Measurements from ENCODE around the gene TRIM72.
"Not testable (repeated sequence)": the region's sequence is repeated elsewhere in the genome, so short reads cannot be mapped to it uniquely, and the experiment has no call there.

Gene TRIM72

DNA sequence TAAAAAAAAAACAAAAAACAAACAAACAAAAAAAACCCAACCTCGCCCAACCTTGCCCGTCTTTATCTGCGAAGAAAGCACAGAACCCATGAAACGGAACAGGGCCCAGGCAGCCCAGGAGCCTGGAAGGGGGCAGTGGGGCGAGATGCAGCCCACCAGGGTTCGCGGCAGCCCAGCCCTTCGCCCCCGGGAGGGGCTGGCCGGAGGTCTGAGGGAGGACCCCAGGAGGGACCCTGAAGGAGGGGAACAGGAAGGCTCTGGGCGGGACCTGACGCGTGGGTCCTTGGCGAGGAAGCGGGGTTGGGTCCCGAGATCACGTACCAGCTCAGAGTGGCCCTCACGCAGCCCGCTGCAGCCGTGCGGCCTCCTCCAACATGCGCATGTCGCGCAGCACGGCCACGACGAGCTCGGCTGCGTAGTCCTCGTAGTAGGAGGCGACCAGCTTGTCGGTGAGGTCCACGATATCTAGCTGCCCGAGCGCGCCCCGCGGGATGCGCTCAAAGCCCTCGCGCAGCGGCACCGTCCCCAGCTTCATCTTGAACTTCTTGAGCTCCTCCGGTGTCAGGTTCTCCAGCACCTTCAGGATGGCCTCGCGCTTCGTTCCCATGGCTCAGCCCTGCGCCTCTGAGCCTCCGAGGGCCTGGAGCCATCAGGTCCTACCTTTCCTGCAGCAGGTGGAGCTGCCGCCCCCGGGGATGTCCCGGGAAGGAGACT is 2.7 kb downstream of the TRIM72 start, which contains the start of gene PYDC1:
Gene PYDC1 (minus strand): TSS at position 714 of the 714 bp plus-strand sequence. CDS start 107 bp downstream, at position 607.
- DNase-seq, result no peak

DNA sequence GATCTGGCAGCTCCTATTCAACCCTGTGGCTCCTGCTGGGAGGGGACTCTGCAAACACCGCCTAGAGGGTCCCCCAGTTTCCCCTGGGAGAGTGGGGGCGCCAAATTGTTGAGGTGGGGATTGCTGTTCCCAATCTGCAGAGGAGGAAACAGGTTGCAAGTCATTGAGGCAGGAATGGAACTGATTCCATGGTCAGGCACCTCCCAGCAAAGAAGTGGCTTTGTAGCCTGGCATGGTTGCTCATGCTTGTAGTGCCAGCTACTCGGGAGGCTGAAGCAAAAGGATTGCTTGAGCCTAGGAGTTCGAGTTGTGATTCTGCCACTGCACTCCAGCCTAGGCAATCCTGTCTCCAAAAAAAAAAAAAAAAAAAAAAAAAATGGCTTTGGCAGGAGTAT is 3.2 kb downstream of the TRIM72 start:
- DNase-seq, result no peak

DNA sequence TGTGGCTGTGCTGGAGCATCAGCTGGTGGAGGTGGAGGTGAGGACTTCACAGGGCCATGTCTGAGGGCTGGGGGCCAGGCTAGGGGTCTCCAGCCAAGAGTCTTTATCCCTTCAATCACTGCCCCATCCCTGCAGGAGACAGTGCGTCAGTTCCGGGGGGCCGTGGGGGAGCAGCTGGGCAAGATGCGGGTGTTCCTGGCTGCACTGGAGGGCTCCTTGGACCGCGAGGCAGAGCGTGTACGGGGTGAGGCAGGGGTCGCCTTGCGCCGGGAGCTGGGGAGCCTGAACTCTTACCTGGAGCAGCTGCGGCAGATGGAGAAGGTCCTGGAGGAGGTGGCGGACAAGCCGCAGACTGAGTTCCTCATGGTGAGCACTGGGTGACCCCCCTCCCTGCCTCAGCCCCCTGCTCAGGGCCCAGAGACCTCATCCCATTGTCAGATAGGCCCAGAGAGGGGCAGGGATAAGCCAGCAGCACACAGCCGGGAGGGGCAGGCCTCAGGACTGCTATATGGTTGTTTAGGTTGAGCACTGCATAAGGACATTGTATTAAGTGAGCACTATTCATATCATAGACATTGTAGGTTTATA is 5.3 kb downstream of the TRIM72 start:
- DNase-seq, result no peak

DNA sequence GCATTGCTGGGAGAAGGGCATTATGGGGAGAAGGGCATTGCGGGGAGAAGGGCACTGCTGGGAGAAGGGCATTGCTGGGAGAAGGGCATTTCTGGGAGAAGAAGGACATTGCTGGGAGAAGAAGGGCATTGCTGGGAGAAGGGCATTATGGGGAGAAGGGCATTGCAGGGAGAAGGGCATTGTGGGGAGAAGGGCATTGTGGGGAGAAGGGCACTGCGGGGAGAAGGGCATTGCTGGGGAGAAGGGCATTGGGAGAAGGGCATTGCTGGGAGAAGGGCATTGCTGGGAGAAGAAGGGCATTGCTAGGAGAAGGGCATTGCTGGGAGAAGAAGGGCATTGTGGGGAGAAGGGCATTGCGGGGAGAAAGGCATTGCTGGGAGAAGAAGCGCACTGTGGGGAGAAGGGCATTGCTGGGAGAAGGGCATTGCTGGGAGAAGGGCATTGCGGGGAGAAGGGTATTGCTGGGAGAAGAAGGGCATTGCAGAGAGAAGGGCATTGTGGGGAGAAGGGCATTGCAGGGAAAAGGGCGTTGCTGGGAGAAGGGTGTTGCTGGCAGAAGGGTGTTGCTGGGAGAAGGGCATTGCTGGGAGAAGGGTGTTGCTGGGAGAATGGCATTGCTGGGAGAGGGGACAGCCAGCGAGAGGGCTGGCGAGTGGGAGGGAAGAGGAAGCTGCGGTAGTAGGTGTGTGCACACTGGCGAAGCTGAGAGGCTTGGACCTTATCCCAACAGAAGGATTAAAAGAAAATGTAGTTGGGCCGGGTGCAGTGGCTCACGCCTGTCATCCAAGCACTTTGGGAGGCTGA is 7.6 kb downstream of the TRIM72 start:
- DNase-seq, result no peak

DNA sequence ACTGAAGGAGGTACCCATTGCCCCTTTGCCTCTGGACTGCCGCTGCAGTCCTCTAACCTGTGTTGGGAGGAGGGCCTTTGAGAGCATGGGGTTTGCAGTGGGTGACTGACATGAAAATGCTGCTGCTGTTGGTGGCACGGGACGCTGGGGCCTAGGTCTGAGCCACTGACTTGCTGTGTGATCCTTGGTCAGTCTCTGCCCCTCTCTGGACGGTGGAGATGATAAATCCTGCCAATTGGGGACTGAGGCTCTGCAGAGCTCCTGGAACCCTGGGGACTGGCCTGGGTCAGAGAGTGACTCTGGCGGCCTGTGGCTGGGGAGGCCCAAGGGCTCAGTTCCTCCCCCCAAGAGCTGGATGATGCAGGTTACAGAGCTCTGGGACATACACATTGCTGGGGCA is 9.1 kb downstream of the TRIM72 start:
- DNase-seq, result no peak

DNA sequence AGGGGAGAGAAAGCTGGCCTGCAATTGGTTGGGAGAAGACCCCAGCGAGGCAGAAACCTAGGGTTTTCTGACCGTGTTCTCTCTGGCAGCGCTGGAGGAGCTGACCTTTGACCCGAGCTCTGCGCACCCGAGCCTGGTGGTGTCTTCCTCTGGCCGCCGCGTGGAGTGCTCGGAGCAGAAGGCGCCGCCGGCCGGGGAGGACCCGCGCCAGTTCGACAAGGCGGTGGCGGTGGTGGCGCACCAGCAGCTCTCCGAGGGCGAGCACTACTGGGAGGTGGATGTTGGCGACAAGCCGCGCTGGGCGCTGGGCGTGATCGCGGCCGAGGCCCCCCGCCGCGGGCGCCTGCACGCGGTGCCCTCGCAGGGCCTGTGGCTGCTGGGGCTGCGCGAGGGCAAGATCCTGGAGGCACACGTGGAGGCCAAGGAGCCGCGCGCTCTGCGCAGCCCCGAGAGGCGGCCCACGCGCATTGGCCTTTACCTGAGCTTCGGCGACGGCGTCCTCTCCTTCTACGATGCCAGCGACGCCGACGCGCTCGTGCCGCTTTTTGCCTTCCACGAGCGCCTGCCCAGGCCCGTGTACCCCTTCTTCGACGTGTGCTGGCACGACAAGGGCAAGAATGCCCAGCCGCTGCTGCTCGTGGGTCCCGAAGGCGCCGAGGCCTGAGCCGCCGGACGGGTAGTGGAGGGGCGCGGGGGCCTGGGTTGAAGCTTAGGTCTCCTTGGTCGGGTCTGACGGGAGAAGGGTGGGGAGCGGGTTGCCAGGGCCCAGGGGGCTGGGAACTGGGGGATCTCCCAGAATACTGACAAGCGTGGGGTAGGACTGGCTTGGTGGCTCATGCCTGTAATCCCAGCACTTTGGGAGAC is 10.4 kb downstream of the TRIM72 start:
- no peak for DNase-seq

DNA sequence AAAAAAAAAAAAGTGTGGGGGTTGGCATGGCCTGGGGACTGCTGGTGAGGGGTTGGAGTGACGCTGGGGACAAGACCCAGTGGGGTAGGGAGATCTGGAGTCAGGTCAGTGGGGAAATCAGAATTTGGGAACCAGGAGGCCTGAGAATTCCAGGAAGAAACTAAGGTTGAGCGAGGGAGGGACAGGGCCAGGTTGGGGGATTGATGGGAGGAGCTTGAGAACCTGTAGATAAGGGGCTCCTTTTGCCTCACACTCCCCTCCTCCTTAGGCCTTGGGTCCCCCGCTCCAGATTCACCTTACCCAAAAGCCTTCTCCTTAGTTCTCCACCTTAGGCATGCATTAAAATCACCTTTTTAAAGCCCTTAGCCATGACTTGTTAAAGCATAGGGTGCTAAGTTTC is 11.3 kb downstream of the TRIM72 start:
- DNase-seq, result no peak

DNA sequence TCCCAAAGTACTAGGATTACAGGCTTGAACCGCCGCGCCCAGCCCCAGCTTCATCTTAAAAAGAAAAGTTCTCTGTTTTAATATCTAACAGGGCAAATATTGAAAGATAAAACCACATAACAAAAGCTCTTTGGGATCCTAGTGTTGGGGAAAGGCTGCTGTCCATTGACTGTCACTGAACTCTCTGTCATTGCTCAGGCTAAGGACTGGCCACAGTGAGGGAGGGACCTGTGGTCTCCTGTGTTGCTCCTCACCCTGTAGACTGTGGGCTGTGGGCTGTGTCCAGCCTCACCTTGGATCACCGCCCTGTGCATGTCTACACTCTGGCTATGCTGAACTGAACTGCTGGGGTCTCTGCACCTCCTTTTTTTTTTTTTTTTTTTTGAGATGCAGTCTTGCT is 14.3 kb downstream of the TRIM72 start:
- DNase-seq, result no peak

DNA sequence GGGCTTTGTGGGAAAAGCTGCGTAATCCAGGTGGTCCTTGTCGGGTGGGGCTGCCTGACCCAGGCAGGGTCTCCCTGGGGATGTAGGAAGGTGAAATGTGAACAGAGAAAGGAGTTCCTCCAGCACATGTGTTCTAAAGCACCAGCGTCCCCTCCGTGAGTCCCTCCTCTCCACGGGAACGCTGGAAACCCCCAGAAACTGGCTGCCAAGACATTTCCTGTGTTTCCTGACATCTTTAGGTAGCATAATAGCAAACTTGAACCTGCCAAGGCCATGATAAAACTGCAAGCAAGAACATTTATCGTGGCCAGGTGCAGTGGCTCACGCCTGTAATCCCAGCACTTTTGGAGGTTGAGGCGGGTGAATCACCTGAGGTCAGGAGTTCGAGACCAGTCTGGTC is 15.6 kb downstream of the TRIM72 start:
- no peak for DNase-seq

DNA sequence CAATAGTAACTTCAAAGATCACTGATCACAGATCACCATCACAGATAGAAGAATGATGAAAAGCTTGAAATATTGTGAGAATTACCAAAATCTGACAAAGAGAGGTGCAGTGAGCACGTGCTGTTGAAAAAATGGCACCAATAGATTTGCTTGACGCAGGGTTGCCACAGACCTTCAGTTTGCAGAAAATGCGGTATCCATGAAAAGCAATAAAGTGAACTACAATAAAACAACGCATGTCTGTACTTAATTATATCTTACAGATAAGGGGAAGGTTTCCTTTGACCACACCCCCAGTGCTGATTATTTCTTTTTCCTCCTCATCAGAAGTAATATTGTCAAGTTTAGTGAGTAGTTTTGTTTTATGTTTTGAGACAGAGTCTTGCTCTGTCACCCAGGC is 24.1 kb downstream of the TRIM72 start:
- no peak for DNase-seq

DNA sequence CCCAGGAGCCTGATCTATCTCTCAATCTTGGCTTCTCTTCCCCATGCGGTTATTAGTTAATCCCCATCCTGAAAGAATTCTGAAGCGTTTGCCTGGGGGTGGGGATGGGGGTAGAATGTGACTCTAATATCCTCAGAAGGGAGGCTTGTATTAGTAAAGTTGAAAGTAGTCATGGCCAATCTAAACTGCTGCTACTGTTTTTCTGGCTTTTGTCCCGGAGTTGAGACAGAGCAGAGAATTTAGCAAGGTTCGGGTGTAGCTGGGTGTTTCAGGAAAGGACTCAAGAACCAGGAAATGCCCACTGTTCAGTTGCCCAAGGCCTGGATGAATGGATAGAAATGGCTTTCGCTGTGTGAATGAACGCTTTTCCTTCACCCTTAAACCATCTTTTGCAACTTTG is 28.3 kb downstream of the TRIM72 start:
- DNase-seq, result no peak

DNA sequence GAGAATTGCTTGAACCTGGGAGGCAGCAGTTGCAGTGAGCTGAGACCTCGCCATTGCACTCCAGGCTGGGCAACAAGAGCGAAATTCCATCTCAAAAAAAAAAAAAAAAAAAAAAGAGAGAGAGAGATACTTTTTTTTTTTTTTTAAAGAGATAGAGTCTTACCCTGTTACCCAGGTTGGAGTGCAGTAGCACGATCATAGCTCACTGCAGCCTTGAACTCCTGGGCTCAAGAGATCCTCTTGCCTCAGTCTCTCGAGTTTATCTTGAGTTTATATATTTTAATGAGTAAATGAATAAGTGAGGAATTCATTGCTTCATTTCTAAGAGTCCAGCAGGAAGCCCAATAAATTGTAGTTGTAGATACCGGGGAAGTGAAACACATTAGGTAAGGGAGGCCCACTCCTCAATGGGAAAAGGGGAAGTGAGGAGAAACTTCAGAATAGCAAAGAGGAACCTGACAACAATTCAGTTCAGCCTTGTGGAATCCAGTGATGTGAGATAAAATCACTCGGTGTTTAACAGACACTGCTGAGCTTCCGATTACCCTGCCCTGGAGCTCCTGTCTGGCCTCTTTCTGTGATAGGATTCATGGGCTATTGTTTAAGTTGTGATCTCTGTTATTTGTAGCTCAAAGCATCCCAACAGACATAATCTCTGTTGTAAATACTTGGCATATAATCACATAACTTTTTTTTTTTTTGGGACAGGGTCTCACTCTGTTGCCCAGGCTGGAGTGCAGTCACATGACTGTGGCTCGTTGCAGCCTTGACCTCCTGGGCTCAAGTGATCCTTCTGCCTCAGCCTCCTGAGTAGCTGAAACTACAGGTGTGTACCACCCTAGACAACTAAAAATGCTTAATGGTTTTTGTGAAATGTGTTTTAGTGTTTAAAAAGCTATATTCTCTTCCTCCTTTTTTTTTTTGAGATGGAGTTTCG is 30.1 kb downstream of the TRIM72 start:
- no peak for DNase-seq

DNA sequence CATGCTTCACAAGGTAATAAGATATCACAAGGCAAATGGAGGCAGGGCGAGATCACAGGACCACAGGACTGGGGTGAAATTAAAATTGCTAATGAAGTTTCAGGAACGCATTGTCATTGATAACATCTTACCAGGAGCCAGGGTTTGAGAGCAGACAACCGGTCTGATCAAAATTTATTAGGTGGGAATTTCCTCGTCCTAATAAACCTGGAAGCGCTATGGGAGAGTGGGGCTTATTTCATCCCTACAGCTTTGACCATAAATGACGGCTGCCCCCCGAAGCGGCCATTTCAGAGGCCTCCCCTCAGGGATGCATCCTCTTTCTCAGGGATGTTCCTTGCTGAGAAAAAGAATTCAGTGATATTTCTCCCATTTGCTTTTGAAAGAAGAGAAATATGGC is 31.7 kb downstream of the TRIM72 start:
- not testable (repeated sequence) for DNase-seq

DNA sequence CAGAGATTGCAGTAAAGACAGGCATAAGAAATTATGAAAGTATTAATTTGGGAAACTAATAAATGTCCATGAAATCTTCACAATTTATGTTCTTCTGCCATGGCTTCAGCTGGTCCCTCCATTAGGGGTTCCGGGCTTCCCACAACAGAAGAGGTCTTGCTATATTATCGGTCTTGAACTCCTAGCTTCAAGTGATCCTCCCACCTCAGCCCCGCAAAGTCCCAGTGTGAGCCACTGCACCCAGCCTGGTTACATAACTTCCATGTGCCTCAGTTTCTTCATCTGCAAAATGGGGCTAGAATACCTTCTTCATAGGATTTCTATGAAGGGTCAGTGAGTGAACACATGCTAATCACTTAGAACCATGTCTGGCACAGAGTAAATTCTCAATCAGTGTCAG is 32.4 kb downstream of the TRIM72 start:
- no peak for DNase-seq

DNA sequence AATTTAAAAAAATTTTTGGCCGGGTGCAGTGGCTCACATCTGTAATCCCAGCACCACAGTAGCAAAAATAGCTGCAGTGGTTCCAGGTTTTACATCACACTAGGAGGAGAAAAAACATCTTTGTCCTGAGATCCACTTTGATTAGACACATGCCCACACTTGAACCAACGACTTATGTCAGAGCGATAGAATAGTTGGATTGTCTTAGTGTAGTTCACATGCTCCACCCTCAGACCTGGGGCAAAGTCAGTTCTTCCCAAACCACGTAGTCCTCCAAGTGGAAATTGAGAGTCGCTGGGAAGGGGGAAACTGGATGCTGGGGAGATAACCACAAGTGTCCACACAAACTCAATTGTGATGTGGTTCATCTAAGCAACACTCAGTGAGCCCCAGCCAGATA is 34.4 kb downstream of the TRIM72 start:
- DNase-seq, result no peak

DNA sequence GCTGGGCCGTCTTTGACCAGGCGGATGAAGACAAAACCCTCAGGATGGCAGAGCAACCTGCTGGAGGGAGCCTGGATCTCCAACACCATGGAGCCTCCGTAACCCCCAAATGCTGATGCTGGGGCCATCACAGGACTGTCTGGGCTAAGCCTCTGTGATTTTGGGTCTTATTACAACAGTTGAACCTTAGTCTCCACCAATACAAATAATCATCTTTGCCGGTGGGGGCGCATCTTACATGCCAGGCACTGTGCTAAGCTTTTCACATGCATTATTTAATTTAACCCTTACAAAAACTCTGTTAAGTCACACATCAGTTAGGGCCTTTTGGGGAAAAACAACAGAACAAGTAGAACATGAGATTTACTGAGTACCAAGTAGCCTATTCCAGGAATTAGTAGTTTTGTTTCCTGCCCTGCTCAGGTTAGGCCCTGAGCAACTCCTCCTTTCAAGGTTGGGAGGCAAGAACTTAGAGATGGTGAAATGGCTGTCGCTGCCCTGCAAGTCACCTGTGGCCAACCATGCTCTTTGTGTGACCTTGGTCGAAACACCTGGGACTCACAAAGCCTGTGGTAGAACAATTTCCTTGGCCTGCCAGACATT is 37.0 kb downstream of the TRIM72 start:
- DNase-seq, result no peak

DNA sequence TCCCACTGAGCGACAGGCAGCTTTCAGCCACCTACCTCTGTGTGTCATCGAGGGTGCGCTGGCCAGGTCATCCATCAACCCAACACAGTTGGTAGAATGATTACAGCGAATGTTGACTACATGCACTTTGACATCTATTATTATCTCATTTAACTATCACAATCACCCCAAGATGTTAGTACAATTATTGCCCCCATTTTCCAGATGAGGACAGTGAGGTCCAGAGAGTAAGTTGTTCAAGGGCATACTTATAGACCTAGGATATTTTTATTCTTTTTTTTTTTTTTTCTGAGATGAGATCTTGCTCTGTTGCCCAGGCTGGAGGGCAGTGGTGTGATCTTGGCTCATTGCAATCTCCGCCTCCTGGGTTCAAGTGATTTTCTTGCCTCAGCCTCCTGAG is 37.5 kb downstream of the TRIM72 start:
- DNase-seq, result no peak

DNA sequence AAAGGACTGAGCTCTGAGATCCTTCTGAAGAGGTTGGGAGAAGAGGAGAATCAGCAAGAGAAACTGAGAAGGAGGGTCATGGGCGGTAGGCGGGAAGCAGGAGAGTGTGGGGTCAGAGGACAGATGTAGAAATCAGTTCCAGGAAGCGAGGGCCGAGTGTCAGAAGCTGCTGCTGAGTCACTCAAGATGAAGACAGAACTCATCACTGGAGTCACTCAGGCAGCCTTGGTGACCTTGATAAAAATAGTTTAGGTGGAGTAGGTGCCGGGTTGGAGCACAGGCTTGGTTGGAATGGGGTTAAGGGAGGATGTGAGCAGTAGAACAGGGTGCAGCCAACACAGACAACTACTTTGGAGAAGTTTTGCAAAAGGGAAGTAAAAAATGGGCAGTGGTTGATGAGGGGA is 39.7 kb downstream of the TRIM72 start:
- DNase-seq, result no peak

DNA sequence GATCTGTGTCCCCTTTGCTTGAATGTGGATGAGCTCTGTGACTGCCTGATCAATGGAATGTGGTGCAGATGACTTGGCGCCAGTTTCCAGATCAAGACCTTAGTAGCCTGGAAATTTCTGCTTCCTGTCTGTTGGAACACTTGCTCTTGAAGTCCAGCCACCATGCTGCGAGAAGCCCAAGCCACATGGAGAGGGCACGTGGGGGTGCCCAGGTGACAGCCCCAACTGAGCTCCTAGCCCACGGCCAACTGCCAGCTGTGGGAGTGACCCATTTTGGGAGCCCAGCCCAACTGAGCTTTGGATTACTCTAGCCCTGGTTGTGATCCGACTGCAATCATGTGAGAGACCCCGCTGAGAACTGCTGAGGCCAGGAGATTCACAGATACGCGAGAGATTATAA is 42.5 kb downstream of the TRIM72 start:
- no peak for DNase-seq

DNA sequence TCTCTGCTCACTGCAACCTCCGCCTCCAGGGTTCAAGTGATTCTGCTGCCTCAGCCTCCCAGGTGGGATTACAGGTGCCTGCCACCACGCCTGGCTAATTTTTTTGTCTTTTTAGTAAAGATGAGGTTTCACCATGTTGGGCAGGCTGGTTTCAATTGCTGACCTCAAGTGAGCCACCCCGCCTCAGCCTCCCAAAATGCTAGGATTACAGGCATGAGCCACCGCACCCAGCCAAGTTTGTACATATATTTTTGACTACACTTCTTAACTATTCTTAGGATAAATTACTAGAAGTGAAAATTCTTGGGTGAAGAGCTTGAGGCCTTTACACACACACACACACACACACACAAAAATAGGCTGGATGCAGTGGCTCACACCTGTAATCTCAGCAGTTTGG is 44.4 kb downstream of the TRIM72 start:
- DNase-seq, result no peak

DNA sequence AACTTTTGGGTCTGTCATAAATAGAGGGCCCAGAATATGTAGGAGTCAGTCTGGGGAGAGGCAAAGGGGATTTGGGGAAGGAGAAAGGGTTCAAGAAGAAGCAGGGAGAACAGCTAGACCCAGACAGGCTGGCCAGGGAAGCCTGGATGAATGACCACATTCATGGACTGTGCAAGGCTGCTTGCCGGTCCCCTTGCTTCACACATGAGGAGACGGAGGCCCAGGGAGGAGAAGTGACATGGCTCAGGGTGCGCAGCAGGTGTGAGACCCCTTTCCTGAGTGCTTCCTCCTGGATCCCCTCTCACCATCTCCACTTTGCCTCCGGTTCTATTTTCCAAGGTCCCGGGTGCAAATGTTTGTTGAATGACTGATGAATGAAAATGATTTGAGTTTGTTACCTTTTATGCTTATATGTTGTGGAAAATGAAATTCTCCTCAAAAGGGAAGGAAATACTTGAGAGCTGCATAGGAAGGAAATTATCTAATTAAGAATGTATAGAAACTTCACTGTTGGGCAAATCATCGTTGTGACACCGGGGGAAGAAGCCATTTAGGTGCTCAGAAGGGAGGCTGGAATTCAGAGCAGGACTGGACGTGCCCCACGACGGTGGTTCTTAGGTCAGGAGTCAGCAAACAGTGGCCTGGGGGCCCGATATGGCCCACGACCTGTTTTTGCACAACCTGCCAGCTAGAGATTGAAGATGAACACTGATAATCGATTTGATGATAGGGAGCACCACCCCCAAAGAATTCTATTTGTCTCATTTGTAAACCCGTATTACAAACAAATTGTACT is 46.4 kb downstream of the TRIM72 start:
- DNase-seq, result no peak
